ENCODE measurements around the gene SBF2. TPM values are rescaled to one million over a fixed set of nuclear protein-coding genes. Genes with fewer than 3 reads are reported as not detected.

The SBF2 gene
- total and polyA plus RNA-seq, 2 donors (not counting 3 experiments of a cell fraction or from before 2014, with no cell fraction given) = 15.4 to 42.4 TPM

- dilution Hi-C loops (cut with MboI; ENCODE audit: extremely low pct_ligation_motif_present, low sequenced_read_pairs) = no loop called here
- H3K4me1 ChIP-seq (ENCODE audit: control insufficient read depth, extremely low read depth, insufficient read depth, low read length) = peaks cover 42% of the 10 kb centered on the region
- peaks cover 20% of the 10 kb centered on the region for H3K79me2 ChIP-seq (ENCODE audit: control insufficient read depth, insufficient read depth, low read length)
- peak overlapping the region; percentile 80 for H3K27ac ChIP-seq (ENCODE audit: insufficient read depth, low read depth, low read length)
- no peaks in the 10 kb centered on the region for H4K20me1 ChIP-seq (replicated peaks; ENCODE audit: control insufficient read depth, extremely low read depth, insufficient read depth, low read length)
- peak overlapping the region; percentile 72 for H3K9ac ChIP-seq (replicated peaks; ENCODE audit: extremely low read depth, insufficient read depth, low read length)
- intact Hi-C loops (cut with micrococcal nuclease) = loop anchor here (1.0 to 5.0 kb wide), 15 partner anchors 16 to 734 kb away; partner anchors contain the start of gene WEE1
- no peaks in the 10 kb centered on the region for H3K9me1 ChIP-seq (replicated peaks; ENCODE audit: control insufficient read depth, extremely low read depth, insufficient read depth, low read length)
- H3K4me2 ChIP-seq (ENCODE audit: insufficient read depth, low read length) = peak overlapping the region; percentile 91
- ChIA-PET POLR2A (interaction anchor here (0.6 to 2.0 kb wide), 7 partner anchors 8 to 548 kb away, joined by 3 to 10 read pairs (median 5); no protein-coding TSS in a partner anchor), CTCF (interaction anchor here (0.6 to 9.0 kb wide), 25 partner anchors 10 to 558 kb away, joined by 3 to 117 read pairs (median 4); no protein-coding TSS in a partner anchor)
- DNase-seq (ENCODE audit: low read depth, low spot score) (peak; percentile 96), FAIRE-seq (no peak)
- H3K9me3 ChIP-seq (replicated peaks; ENCODE audit: control insufficient read depth, insufficient read depth, low read length) = no peaks in the 10 kb centered on the region
- no peaks in the 10 kb centered on the region for H3K36me3 ChIP-seq (ENCODE audit: control insufficient read depth in 2 of 2, extremely low read depth in 1 of 2, insufficient read depth in 2 of 2, low read length in 2 of 2)
- peak; percentile 40 for TF ChIP-seq JUN (IDR thresholded peaks at IDR 0.05; ENCODE audit: borderline replicate concordance, insufficient read depth, insufficient read length, low read depth)
- peak; percentile 98 for TF ChIP-seq POLR2AphosphoS5 (IDR thresholded peaks at IDR 0.05; ENCODE audit: insufficient read depth, low read depth, low read length)
- peak; percentile 96 for TF ChIP-seq FOS (IDR thresholded peaks at IDR 0.05; ENCODE audit: borderline replicate concordance, insufficient read depth, low read length)
- TF ChIP-seq GATA2 (IDR thresholded peaks at IDR 0.05; ENCODE audit: insufficient read depth, insufficient read length, low read depth, low read length) = no peak
- no peak for TF ChIP-seq MAX (IDR thresholded peaks at IDR 0.05; ENCODE audit: insufficient read depth, insufficient read length)
- no peak for TF ChIP-seq EZH2 (IDR thresholded peaks at IDR 0.05; ENCODE audit: borderline replicate concordance, low read depth, low read length, severe bottlenecking)
- peak; percentile 87 to 99 for TF ChIP-seq CTCF (IDR thresholded peaks at IDR 0.05; ENCODE audit: extremely low read depth in 1 of 2, insufficient read depth in 1 of 2, low read depth in 1 of 2, low read length in 2 of 2)
- peak; percentile 90 for TF ChIP-seq POLR2A (IDR thresholded peaks at IDR 0.05; ENCODE audit: low read depth, low read length)
- peak overlapping the region; percentile 91 to 95 (median 93) for H3K4me3 ChIP-seq (replicated peaks in 1 of 3; ENCODE audit: insufficient read depth in 1 of 3, low read depth in 1 of 3, low read length in 3 of 3)
- H3K27me3 ChIP-seq (ENCODE audit: control insufficient read depth in 2 of 2, insufficient read depth in 2 of 2, low read length in 2 of 2) = no peaks in the 10 kb centered on the region
- peak overlapping the region; percentile 33 for H2AFZ ChIP-seq (ENCODE audit: low read depth, low read length)
- TSS peak; percentile 31 for BruUV-seq (replicated peaks)
Observed at GRCh38 chr11:10307400-10308200, 13.6 kb upstream of the SBF2 start.
